ENCODE measurements around the gene DYRK1A. TPM values are rescaled to one million over a fixed set of nuclear protein-coding genes. Genes with fewer than 3 reads are reported as not detected.

DYRK1A gene
- total RNA-seq, 2 donors from 2014 or later = 57.5 to 57.7 TPM

DNA sequence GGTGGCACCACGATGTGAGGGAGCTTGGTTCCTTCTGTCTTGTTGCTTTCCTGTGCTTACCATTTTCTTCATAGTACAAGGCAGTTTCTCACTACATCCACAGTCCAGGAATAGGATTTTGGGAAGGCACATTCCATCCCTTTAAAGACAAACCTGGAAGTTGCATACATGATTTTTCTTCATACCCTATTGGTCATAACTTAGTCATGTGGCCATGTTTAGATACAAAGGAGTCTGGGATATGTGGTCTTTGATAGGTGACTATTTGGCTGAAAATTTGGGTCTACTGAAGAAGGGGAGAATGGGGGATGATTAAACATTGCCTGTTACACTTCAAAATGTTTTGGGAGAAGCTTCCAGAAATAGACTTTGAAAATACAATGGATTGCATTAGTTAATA is 7.0 kb downstream of the DYRK1A start:
- Histone ChIP-seq H3K27ac (no peak overlapping the region), H3K9ac (ENCODE audit: low read depth in 2 of 2, low read length in 2 of 2) (no peak overlapping the region), H3K27me3 (no peaks in the 10 kb centered on the region), H3K9me3 (no peaks in the 10 kb centered on the region), H3K4me3 (no peak overlapping the region), H3K4me1 (peaks cover 19% of the 10 kb centered on the region), H3K36me3 (no peaks in the 10 kb centered on the region)
- intact Hi-C loops (cut with DNase I) = loop anchor here (10.0 kb wide), 1 partner anchor 71 kb away; no protein-coding TSS in a partner anchor
- TF ChIP-seq, protein P1, sequence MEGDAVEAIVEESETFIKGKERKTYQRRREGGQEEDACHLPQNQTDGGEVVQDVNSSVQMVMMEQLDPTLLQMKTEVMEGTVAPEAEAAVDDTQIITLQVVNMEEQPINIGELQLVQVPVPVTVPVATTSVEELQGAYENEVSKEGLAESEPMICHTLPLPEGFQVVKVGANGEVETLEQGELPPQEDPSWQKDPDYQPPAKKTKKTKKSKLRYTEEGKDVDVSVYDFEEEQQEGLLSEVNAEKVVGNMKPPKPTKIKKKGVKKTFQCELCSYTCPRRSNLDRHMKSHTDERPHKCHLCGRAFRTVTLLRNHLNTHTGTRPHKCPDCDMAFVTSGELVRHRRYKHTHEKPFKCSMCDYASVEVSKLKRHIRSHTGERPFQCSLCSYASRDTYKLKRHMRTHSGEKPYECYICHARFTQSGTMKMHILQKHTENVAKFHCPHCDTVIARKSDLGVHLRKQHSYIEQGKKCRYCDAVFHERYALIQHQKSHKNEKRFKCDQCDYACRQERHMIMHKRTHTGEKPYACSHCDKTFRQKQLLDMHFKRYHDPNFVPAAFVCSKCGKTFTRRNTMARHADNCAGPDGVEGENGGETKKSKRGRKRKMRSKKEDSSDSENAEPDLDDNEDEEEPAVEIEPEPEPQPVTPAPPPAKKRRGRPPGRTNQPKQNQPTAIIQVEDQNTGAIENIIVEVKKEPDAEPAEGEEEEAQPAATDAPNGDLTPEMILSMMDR (IDR thresholded peaks at IDR 0.05) = no peak
- DNase-seq = no peak

DNA sequence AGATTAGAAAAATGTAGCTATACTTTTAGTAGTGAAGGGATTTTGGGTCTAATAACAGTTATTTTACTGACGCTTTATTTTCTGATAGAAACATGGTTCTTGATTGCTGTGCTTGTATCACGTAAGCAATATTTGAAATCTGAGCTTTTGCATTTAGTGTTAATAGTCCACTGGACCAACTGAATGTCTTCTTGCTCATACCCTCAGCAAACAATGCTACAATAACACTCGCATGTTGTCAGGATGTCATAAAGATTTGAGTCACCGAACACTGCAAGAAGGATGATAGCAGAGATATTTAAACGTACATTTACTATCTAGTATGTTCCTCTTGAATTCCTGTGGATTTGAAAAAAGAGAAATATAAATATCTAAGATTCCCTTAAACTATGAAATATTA is 7.5 kb downstream of the DYRK1A start:
- no peak overlapping the region for H3K27ac ChIP-seq
- intact Hi-C loops (cut with DNase I) = loop anchor here (10.0 kb wide), 1 partner anchor 71 kb away; no protein-coding TSS in a partner anchor
- peaks cover 19% of the 10 kb centered on the region for H3K4me1 ChIP-seq
- H3K9me3 ChIP-seq = no peaks in the 10 kb centered on the region
- no peak overlapping the region for H3K9ac ChIP-seq (ENCODE audit: low read depth in 2 of 2, low read length in 2 of 2)
- H3K27me3 ChIP-seq = no peaks in the 10 kb centered on the region
- H3K4me3 ChIP-seq = no peak overlapping the region
- TF ChIP-seq, protein P1 (IDR thresholded peaks at IDR 0.05) = no peak
- DNase-seq = no peak
- H3K36me3 ChIP-seq = no peaks in the 10 kb centered on the region

DNA sequence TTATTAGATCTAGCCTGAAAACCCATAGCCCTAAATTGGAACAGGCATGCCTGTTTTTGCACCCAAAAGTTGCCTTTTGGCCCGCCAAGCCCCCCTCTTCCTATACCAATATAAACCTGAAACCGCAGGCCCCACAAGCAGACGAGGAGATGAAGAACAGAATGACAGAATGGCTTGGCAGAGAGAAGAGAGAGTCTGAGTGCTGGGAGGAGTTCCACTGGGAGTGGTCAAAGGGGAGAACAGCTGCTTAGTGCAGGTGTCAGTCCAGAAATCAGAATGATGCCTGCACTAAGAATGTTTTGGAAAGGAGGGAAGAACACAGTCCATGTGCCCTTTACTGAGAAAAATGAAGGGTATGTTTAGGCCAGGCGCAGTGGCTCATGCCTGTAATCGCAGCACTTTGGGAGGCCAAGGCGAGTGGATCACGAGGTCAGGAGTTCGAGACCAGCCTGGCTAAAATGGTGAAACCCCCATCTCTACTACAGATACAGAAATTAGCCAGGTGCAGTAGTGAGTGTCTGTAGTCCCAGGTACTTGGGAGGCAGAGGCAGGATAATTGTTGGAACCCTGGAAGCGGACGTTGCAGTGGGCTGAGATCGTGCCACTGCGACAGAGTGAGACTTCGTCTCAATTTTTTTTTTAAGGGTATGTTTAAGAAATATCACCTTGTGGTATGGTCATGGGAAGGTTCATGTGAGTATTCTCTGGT is 9.4 kb downstream of the DYRK1A start:
- TF ChIP-seq, protein P1 (IDR thresholded peaks at IDR 0.05) = no peak
- Histone ChIP-seq H3K27me3 (no peaks in the 10 kb centered on the region), H3K36me3 (no peaks in the 10 kb centered on the region), H3K4me3 (no peak overlapping the region), H3K4me1 (peaks cover 12% of the 10 kb centered on the region), H3K9ac (ENCODE audit: low read depth in 2 of 2, low read length in 2 of 2) (no peak overlapping the region), H3K27ac (no peak overlapping the region), H3K9me3 (no peaks in the 10 kb centered on the region)
- DNase-seq = no peak
- intact Hi-C loops (cut with DNase I) = loop anchor here (10.0 kb wide), 1 partner anchor 69 kb away; no protein-coding TSS in a partner anchor

DNA sequence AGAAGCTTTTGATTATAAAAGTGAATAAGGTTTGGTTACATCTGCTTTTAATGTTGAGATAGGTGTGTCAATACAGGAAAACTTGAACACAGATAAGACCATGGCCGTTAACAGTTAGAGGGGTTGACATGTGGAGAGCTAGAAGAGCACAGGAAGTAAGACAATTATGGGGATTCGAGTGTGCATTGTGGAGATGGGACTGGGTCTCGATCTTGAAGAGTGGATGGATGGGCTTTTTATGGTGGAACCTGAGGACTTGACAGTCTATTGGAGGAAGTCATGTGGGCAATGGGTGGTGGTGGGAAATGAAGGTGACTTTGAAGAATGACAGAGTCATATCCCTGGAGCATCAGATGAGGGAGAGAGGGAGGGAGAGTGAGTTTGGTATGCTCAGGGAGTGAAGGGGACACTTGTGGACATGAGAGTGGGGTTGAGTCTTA is 12.1 kb downstream of the DYRK1A start:
- intact Hi-C loops (cut with DNase I) = loop anchor here (10.0 kb wide), 1 partner anchor 66 kb away; no protein-coding TSS in a partner anchor
- H3K27me3 ChIP-seq = no peaks in the 10 kb centered on the region
- H3K4me1 ChIP-seq = peaks cover 5% of the 10 kb centered on the region
- H3K27ac ChIP-seq = no peak overlapping the region
- no peaks in the 10 kb centered on the region for H3K9me3 ChIP-seq
- no peak overlapping the region for H3K4me3 ChIP-seq
- no peak for DNase-seq
- H3K36me3 ChIP-seq = no peaks in the 10 kb centered on the region
- no peak overlapping the region for H3K9ac ChIP-seq (ENCODE audit: low read depth in 2 of 2, low read length in 2 of 2)
- TF ChIP-seq, protein P1 (IDR thresholded peaks at IDR 0.05) = no peak

DNA sequence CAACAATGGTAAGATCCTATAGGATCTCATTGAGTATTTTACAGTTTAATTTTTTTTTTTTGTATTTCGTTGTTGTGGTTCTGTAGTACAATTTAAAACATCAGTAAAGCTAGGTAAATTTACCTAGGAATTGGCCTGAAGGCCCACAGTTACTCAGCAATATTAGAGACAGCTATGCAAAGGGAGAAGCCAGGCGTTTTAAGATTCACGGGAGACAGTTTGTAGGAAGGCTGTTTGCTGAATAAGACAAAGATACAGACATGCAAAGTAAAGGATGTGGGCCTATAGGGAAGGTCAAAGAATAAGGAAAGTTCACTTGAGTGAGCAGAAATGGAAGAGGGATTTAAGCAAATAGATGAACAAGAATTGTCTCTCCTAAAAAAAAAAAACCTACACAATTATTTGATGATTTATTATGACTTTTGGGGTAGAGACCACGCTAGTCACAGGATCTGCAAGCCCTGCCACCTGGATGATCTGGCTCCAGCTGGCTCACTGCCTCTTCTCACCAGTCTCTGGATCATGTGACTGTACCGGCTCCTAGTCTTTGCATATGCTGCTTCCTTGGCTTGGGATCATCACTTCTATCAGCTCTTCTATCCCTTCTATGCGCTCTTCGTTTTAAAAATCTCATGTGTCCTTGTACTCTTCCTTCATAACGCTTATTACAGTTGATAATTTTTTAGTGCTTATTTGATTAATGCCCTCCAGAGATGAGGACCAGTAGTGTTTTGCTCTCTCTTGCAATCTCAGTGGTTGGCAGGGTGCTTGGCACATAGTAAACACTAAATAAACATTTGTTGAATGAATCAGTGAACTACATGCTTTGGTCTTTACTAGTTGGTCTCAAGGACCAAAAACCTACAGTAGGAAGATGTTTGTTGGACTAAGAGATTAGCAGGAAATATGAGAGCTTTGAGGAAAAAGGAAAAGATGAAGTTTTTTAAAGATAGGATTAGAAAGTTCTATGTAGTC is 14.1 kb downstream of the DYRK1A start:
- intact Hi-C loops (cut with DNase I) = no loop called here
- H3K36me3 ChIP-seq = no peaks in the 10 kb centered on the region
- H3K27me3 ChIP-seq = no peaks in the 10 kb centered on the region
- no peak overlapping the region for H3K4me3 ChIP-seq
- no peaks in the 10 kb centered on the region for H3K9me3 ChIP-seq
- TF ChIP-seq, protein P1 (IDR thresholded peaks at IDR 0.05) = no peak
- no peak overlapping the region for H3K9ac ChIP-seq (ENCODE audit: low read depth in 2 of 2, low read length in 2 of 2)
- DNase-seq = peak; percentile 34
- H3K27ac ChIP-seq = no peak overlapping the region
- H3K4me1 ChIP-seq = peaks cover 3% of the 10 kb centered on the region
